WTC11 (cell line): Measurements from ENCODE around the gene FHOD3. TPM values are rescaled to one million over a fixed set of nuclear protein-coding genes. Genes with fewer than 3 reads are reported as not detected.

Source experiments
- ATAC-seq: fragments of 200-7000 bp; cut with Tn5 transposase; 2 replicates; pipeline ENCODE4 v1.10.0; 2021; ENCODE audit warnings: mild to moderate bottlenecking, moderate library complexity
- CTCF ChIA-PET: fragments of 300-600 bp; sonication (Branson Sonifier 250); formaldehyde crosslinking; loops from one replicate; lab custom pipeline; 2021; ENCODE audit warnings: antibody characterized with exemption; lab: Charles Lee
- POLR2A ChIA-PET: fragments of 350-600 bp; sonication (Branson Sonifier 250); formaldehyde crosslinking; loops from one replicate; lab custom pipeline; 2021; ENCODE audit warnings: antibody characterized with exemption; lab: Charles Lee
- DNase-seq: peaks from one replicate; pipeline ENCODE4 v3.0.0; 2021; ENCODE audit warnings: low spot score
- H3K27ac Mint-ChIP-seq: 2 replicates; pipeline ENCODE4 v1.8.0; 2021; ENCODE audit warnings: mixed read lengths
- H3K27me3 Mint-ChIP-seq: 2 replicates; pipeline ENCODE4 v1.8.0; 2021; ENCODE audit warnings: low read depth, mild to moderate bottlenecking, moderate library complexity, mixed read lengths
- H3K36me3 Mint-ChIP-seq: 2 replicates; pipeline ENCODE4 v1.8.0; 2021; ENCODE audit warnings: mixed read lengths
- H3K4me1 Mint-ChIP-seq: 2 replicates; pipeline ENCODE4 v1.8.0; 2022; ENCODE audit warnings: mixed read lengths
- H3K4me3 Mint-ChIP-seq: 2 replicates; pipeline ENCODE4 v1.8.0; 2021; ENCODE audit warnings: mild to moderate bottlenecking, moderate library complexity, mixed read lengths
- H3K9me3 Mint-ChIP-seq: 2 replicates; pipeline ENCODE4 v1.8.0; 2021; ENCODE audit warnings: mixed read lengths
- ESRRA ChIP-seq: sonication (generic); formaldehyde crosslinking; IDR thresholded peaks from 2 replicates; pipeline ENCODE4 v1.8.1; 2022; ENCODE audit warnings: mild to moderate bottlenecking, missing genetic modification reagents, borderline replicate concordance
- KAT7 ChIP-seq: sonication (generic); formaldehyde crosslinking; IDR thresholded peaks from 2 replicates; pipeline ENCODE4 v1.8.1; 2023; ENCODE audit warnings: missing genetic modification reagents, mild to moderate bottlenecking, borderline replicate concordance
- NR2C2 ChIP-seq: sonication (generic); formaldehyde crosslinking; IDR thresholded peaks from 2 replicates; pipeline ENCODE4 v1.8.0; 2022; ENCODE audit warnings: mild to moderate bottlenecking, missing genetic modification reagents
- RELA ChIP-seq: sonication (generic); formaldehyde crosslinking; IDR thresholded peaks from 2 replicates; pipeline ENCODE4 v1.8.1; 2022; ENCODE audit warnings: missing genetic modification reagents, mild to moderate bottlenecking, borderline replicate concordance
- SP1 ChIP-seq: sonication (generic); formaldehyde crosslinking; conservative IDR thresholded peaks from 2 replicates; pipeline ENCODE4 v1.8.1; 2022; ENCODE audit warnings: missing genetic modification reagents
- TEAD4 ChIP-seq: sonication (generic); formaldehyde crosslinking; IDR thresholded peaks from 2 replicates; pipeline ENCODE4 v1.8.0; 2022; ENCODE audit warnings: mild to moderate bottlenecking, missing genetic modification reagents
- ZNF138 ChIP-seq: sonication (generic); formaldehyde crosslinking; conservative IDR thresholded peaks from 2 replicates; pipeline ENCODE4 v1.8.1; 2022; ENCODE audit warnings: mild to moderate bottlenecking, moderate library complexity, missing genetic modification reagents
- total RNA-seq: library from RNA; stranded (reverse); gene quantifications from 3 replicates; pipeline ENCODE4 v1.2.3, GENCODE V29; 2021
- TF ChIP-seq, protein P1 (sequence below): sonication (generic); formaldehyde crosslinking; IDR thresholded peaks from 2 replicates; pipeline ENCODE4 v1.8.1; 2022; ENCODE audit warnings: mild to moderate bottlenecking, missing genetic modification reagents, moderate library complexity, borderline replicate concordance
- TF ChIP-seq, protein P2 (sequence below): fragments of 200-600 bp; IDR thresholded peaks from 2 replicates; pipeline ENCODE4 v1.8.0; 2022; ENCODE audit warnings: antibody characterized with exemption
- TF ChIP-seq, protein P3 (sequence below): sonication (generic); formaldehyde crosslinking; IDR thresholded peaks from 2 replicates; pipeline ENCODE4 v1.8.1; 2023; ENCODE audit warnings: mild to moderate bottlenecking, moderate library complexity, missing genetic modification reagents
- TF ChIP-seq, protein P4 (sequence below): sonication (generic); formaldehyde crosslinking; IDR thresholded peaks from 2 replicates; pipeline ENCODE4 v1.8.1; 2023; ENCODE audit warnings: mild to moderate bottlenecking, missing genetic modification reagents
- TF ChIP-seq, protein P5 (sequence below): sonication (generic); formaldehyde crosslinking; conservative IDR thresholded peaks from 2 replicates; pipeline ENCODE4 v1.8.1; 2023; ENCODE audit warnings: mild to moderate bottlenecking, low read depth, missing genetic modification reagents, moderate library complexity
- TF ChIP-seq, protein P6 (sequence below): fragments of 250-450 bp; sonication (Bioruptor Pico); IDR thresholded peaks from 2 replicates; pipeline ENCODE4 v1.8.0; 2021; ENCODE audit warnings: mild to moderate bottlenecking
- TF ChIP-seq, protein P7 (sequence below): fragments of 250-450 bp; sonication (Bioruptor Pico); IDR thresholded peaks from 2 replicates; pipeline ENCODE4 v1.9.0; 2021; ENCODE audit warnings: mild to moderate bottlenecking

Gene FHOD3
- total RNA-seq, 1 experiment from 2014 or later, result 3.8 TPM

DNA sequence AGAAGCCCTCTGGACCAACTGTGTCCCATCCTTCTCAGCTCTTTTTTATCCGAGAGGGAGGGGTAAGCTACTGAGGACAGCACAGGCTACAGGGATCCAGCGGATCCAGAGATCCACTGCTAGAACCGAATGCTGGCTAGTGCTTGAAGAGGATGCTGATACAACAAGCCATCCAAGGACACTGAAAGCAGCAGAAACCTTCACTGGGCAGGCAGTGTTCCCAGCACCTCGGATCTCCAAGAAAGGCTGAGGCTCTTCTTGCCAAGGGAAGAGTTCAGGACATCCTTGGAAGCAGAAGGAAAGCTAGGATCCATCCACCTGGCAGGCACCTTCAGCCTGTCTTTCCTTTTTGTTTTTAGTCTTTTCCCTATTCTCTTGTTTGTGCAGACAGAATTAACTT is 13.2 kb upstream of the FHOD3 start (continued):
- TF ChIP-seq, protein P1, sequence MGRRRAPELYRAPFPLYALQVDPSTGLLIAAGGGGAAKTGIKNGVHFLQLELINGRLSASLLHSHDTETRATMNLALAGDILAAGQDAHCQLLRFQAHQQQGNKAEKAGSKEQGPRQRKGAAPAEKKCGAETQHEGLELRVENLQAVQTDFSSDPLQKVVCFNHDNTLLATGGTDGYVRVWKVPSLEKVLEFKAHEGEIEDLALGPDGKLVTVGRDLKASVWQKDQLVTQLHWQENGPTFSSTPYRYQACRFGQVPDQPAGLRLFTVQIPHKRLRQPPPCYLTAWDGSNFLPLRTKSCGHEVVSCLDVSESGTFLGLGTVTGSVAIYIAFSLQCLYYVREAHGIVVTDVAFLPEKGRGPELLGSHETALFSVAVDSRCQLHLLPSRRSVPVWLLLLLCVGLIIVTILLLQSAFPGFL (CRISPR knock-in tag), result no peak

DNA sequence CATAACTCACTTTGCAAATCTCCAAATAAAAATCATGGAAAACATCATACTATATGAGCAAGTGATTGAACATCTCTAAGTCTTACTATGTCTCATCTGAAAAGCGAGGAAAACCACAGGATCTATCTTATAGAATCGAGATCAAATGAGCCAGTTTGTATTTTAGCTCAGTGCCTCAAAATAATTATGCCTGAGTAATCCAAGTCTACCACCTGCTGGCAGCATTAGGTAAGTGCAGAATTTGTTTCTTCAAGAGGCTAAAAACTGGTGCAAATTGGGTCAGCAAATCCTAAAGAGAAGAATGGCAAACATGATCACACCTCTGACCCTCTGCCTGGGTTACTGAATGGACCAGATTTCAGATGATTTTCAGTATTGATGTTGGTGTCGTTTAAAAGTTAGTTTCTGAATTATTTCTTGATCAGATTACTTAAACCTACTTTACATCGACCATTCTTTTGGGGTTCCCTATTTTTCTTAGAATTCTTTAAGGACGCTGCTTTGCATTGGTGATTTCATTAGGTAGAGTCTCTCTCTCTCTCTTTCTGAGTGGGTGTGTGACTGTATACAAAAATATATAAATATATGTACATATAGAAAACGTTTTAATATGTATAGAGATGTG is 12.7 kb upstream of the FHOD3 start:
- no peak for TF ChIP-seq SP1 (CRISPR knock-in tag)
- TF ChIP-seq, protein P2, sequence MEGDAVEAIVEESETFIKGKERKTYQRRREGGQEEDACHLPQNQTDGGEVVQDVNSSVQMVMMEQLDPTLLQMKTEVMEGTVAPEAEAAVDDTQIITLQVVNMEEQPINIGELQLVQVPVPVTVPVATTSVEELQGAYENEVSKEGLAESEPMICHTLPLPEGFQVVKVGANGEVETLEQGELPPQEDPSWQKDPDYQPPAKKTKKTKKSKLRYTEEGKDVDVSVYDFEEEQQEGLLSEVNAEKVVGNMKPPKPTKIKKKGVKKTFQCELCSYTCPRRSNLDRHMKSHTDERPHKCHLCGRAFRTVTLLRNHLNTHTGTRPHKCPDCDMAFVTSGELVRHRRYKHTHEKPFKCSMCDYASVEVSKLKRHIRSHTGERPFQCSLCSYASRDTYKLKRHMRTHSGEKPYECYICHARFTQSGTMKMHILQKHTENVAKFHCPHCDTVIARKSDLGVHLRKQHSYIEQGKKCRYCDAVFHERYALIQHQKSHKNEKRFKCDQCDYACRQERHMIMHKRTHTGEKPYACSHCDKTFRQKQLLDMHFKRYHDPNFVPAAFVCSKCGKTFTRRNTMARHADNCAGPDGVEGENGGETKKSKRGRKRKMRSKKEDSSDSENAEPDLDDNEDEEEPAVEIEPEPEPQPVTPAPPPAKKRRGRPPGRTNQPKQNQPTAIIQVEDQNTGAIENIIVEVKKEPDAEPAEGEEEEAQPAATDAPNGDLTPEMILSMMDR, result peak; percentile 61
- POLR2A ChIA-PET, result no interaction called here
- CTCF ChIA-PET, result interaction anchor here (0.6 to 3.9 kb wide), 36 partner anchors 10 to 898 kb away, joined by 3 to 44 read pairs (median 4); partner anchors contain the start of genes FHOD3 and MOCOS
- ATAC-seq, result peak; percentile 60
- no peak overlapping the region for H3K4me3 Mint-ChIP-seq
- peaks cover 4% of the 10 kb centered on the region for H3K27me3 Mint-ChIP-seq
- no peaks in the 10 kb centered on the region for H3K36me3 Mint-ChIP-seq
- H3K9me3 Mint-ChIP-seq, result peaks cover 11% of the 10 kb centered on the region
- H3K4me1 Mint-ChIP-seq, result no peaks in the 10 kb centered on the region; the same call in 1 of the 2 replicates
- no peak overlapping the region for H3K27ac Mint-ChIP-seq
- peak; percentile 28 for DNase-seq

DNA sequence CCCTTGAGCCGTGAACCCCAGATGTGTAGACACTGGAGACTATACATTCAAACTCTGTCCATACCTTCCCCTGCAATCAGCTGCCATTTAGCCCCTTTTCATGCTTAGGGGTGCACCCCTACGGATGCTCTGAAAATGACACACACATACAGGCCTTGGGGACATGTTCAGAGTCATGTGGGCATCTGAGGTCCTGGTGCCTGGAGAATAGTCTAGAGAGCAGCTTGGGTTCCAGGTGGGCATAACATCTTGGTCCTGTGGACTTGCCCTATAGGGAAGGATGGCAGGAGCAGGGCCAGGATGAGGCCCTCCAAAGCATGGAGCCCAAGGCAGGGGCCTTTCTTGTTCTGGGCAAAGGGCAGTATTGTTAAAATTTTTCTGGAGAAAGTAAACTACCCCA is 9.9 kb upstream of the FHOD3 start:
- Mint-ChIP-seq H3K27ac (no peak overlapping the region), H3K36me3 (no peaks in the 10 kb centered on the region)
- TF ChIP-seq, protein P3, sequence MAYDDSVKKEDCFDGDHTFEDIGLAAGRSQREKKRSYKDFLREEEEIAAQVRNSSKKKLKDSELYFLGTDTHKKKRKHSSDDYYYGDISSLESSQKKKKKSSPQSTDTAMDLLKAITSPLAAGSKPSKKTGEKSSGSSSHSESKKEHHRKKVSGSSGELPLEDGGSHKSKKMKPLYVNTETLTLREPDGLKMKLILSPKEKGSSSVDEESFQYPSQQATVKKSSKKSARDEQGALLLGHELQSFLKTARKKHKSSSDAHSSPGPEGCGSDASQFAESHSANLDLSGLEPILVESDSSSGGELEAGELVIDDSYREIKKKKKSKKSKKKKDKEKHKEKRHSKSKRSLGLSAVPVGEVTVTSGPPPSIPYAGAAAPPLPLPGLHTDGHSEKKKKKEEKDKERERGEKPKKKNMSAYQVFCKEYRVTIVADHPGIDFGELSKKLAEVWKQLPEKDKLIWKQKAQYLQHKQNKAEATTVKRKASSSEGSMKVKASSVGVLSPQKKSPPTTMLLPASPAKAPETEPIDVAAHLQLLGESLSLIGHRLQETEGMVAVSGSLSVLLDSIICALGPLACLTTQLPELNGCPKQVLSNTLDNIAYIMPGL (CRISPR knock-in tag), result no peak
- TF ChIP-seq, protein P4, sequence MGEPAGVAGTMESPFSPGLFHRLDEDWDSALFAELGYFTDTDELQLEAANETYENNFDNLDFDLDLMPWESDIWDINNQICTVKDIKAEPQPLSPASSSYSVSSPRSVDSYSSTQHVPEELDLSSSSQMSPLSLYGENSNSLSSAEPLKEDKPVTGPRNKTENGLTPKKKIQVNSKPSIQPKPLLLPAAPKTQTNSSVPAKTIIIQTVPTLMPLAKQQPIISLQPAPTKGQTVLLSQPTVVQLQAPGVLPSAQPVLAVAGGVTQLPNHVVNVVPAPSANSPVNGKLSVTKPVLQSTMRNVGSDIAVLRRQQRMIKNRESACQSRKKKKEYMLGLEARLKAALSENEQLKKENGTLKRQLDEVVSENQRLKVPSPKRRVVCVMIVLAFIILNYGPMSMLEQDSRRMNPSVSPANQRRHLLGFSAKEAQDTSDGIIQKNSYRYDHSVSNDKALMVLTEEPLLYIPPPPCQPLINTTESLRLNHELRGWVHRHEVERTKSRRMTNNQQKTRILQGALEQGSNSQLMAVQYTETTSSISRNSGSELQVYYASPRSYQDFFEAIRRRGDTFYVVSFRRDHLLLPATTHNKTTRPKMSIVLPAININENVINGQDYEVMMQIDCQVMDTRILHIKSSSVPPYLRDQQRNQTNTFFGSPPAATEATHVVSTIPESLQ, result no peak
- TF ChIP-seq, protein P5, sequence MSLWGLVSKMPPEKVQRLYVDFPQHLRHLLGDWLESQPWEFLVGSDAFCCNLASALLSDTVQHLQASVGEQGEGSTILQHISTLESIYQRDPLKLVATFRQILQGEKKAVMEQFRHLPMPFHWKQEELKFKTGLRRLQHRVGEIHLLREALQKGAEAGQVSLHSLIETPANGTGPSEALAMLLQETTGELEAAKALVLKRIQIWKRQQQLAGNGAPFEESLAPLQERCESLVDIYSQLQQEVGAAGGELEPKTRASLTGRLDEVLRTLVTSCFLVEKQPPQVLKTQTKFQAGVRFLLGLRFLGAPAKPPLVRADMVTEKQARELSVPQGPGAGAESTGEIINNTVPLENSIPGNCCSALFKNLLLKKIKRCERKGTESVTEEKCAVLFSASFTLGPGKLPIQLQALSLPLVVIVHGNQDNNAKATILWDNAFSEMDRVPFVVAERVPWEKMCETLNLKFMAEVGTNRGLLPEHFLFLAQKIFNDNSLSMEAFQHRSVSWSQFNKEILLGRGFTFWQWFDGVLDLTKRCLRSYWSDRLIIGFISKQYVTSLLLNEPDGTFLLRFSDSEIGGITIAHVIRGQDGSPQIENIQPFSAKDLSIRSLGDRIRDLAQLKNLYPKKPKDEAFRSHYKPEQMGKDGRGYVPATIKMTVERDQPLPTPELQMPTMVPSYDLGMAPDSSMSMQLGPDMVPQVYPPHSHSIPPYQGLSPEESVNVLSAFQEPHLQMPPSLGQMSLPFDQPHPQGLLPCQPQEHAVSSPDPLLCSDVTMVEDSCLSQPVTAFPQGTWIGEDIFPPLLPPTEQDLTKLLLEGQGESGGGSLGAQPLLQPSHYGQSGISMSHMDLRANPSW (CRISPR knock-in tag), result no peak
- TF ChIP-seq ZNF138, result no peak
- TF ChIP-seq, protein P1 (CRISPR knock-in tag), result no peak
- TF ChIP-seq RELA (CRISPR knock-in tag), result no peak
- no peak for TF ChIP-seq ESRRA (CRISPR knock-in tag)
- TF ChIP-seq, protein P6, sequence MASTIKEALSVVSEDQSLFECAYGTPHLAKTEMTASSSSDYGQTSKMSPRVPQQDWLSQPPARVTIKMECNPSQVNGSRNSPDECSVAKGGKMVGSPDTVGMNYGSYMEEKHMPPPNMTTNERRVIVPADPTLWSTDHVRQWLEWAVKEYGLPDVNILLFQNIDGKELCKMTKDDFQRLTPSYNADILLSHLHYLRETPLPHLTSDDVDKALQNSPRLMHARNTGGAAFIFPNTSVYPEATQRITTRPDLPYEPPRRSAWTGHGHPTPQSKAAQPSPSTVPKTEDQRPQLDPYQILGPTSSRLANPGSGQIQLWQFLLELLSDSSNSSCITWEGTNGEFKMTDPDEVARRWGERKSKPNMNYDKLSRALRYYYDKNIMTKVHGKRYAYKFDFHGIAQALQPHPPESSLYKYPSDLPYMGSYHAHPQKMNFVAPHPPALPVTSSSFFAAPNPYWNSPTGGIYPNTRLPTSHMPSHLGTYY (CRISPR knock-in tag), result no peak
- TF ChIP-seq TEAD4, result no peak
- TF ChIP-seq KAT7 (CRISPR knock-in tag), result no peak
- TF ChIP-seq, protein P7, sequence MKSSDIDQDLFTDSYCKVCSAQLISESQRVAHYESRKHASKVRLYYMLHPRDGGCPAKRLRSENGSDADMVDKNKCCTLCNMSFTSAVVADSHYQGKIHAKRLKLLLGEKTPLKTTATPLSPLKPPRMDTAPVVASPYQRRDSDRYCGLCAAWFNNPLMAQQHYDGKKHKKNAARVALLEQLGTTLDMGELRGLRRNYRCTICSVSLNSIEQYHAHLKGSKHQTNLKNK, result no peak
- TF ChIP-seq, protein P2, result no peak
- no peak for TF ChIP-seq NR2C2 (CRISPR knock-in tag)

More for the DNA sequence above, 9.9 kb upstream of the FHOD3 start:
- CTCF ChIA-PET, result no interaction called here
- ATAC-seq (no peak), DNase-seq (no peak)
- H3K27me3 Mint-ChIP-seq, result peaks cover 8% of the 10 kb centered on the region; the same call in 1 of the 2 replicates
- no peaks in the 10 kb centered on the region; the same call in 1 of the 2 replicates for H3K4me1 Mint-ChIP-seq
- no peak overlapping the region for H3K4me3 Mint-ChIP-seq
- peaks cover 18% of the 10 kb centered on the region for H3K9me3 Mint-ChIP-seq
- POLR2A ChIA-PET, result no interaction called here
